Endothelial cell of umbilical vein (primary cell): ENCODE results near the gene C11orf87.

Experiments used
- EZH2 ChIP-seq: IDR thresholded peaks from 2 replicates; pipeline ENCODE4 v1.6.1; 2012; ENCODE audit warnings: borderline replicate concordance, low read depth, mild to moderate bottlenecking, moderate library complexity, low read length, inconsistent platforms; ENCODE audit not compliant: severe bottlenecking
- FOS ChIP-seq: IDR thresholded peaks from 2 replicates; pipeline ENCODE4 v1.6.1; 2011; ENCODE audit warnings: mild to moderate bottlenecking, low read length, moderate library complexity, borderline replicate concordance; ENCODE audit not compliant: insufficient read depth
- JUN ChIP-seq: IDR thresholded peaks from 2 replicates; pipeline ENCODE4 v1.6.1; 2011; ENCODE audit warnings: borderline replicate concordance, low read depth; ENCODE audit not compliant: insufficient read length, insufficient read depth
- MYC ChIP-seq: IDR thresholded peaks from one replicate; pipeline ENCODE4 v1.6.1; 2011; ENCODE audit warnings: mild to moderate bottlenecking, low read depth, low read length
- POLR2A ChIP-seq: IDR thresholded peaks from 2 replicates; pipeline ENCODE4 v1.6.1; 2012; ENCODE audit warnings: low read depth, mild to moderate bottlenecking, control low read depth, low read length
- POLR2AphosphoS5 ChIP-seq: IDR thresholded peaks from 2 replicates; pipeline ENCODE4 v1.6.1; 2012; ENCODE audit warnings: low read depth, mild to moderate bottlenecking, control low read depth, low read length, moderate library complexity; ENCODE audit not compliant: insufficient read depth
- TF ChIP-seq, protein P1 (sequence below), 2 donors: IDR thresholded peaks; 1 replicate in 1 of 2; 2 replicates in 1 of 2; pipeline ENCODE4 v1.5.1; 2011; ENCODE audit warnings: low read length in 2 of 2, mild to moderate bottlenecking in 2 of 2, moderate library complexity in 2 of 2, control low read depth in 1 of 2, inconsistent platforms in 1 of 2, low read depth in 1 of 2; ENCODE audit not compliant: insufficient read depth in 1 of 2; ENCODE audit errors: extremely low read depth in 1 of 2
- TF ChIP-seq, protein P2 (sequence below): IDR thresholded peaks from 2 replicates; pipeline ENCODE4 v1.6.1; 2011; ENCODE audit not compliant: insufficient read depth, insufficient read length

DNA sequence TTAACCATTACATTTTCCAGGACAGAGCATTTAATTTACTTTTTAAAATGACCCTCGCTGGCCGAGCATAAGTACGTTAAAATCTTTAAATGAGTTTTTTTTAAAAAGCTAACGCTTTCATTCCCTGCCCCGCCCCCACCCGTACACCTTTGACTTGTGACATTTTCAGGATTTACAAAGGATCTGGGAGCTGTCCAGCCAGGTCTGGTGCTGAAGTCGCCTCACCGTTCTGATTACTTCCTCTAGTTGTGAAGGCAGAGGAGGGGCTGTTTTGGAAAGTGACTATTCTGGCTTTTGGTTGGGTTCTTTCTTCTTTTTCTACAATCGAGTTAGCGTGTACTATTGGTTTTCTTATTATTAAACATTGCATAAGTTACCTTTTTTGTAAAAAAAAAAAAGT, 2.9 kb downstream of the C11orf87 start:
- TF ChIP-seq, protein P1, sequence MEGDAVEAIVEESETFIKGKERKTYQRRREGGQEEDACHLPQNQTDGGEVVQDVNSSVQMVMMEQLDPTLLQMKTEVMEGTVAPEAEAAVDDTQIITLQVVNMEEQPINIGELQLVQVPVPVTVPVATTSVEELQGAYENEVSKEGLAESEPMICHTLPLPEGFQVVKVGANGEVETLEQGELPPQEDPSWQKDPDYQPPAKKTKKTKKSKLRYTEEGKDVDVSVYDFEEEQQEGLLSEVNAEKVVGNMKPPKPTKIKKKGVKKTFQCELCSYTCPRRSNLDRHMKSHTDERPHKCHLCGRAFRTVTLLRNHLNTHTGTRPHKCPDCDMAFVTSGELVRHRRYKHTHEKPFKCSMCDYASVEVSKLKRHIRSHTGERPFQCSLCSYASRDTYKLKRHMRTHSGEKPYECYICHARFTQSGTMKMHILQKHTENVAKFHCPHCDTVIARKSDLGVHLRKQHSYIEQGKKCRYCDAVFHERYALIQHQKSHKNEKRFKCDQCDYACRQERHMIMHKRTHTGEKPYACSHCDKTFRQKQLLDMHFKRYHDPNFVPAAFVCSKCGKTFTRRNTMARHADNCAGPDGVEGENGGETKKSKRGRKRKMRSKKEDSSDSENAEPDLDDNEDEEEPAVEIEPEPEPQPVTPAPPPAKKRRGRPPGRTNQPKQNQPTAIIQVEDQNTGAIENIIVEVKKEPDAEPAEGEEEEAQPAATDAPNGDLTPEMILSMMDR (IDR thresholded peaks at IDR 0.05; ENCODE audit: extremely low read depth in 1 of 2, insufficient read depth in 1 of 2, low read depth in 1 of 2, low read length in 2 of 2), result no peak
- TF ChIP-seq FOS (no peak), POLR2A (no peak), EZH2 (no peak), MYC (no peak), POLR2AphosphoS5 (no peak), JUN (no peak)
- TF ChIP-seq, protein P2, sequence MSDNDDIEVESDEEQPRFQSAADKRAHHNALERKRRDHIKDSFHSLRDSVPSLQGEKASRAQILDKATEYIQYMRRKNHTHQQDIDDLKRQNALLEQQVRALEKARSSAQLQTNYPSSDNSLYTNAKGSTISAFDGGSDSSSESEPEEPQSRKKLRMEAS, result no peak
